ENCODE data around the gene KXD1. TPM values are rescaled to one million over a fixed set of nuclear protein-coding genes. Genes with fewer than 3 reads are reported as not detected.

KXD1 gene
- total RNA-seq, 4 donors from 2014 or later = 30.3 to 113 (median 82.5) TPM

- no peak overlapping the region for H3K27ac ChIP-seq
- TF ChIP-seq CTCF (IDR thresholded peaks at IDR 0.05) = no peak
- no peak for TF ChIP-seq POLR2A (IDR thresholded peaks at IDR 0.05)
- intact Hi-C loops (cut with DNase I; ENCODE audit: low total_unique reads) = no loop called here
- H3K4me1 ChIP-seq = peaks cover 0 to 19% of the 10 kb centered on the region in 2 donors
- no peak for DNase-seq
- peaks cover 36 to 42% of the 10 kb centered on the region in 2 donors for H3K27me3 ChIP-seq
- H3K9me3 ChIP-seq = no peaks in the 10 kb centered on the region
- H3K36me3 ChIP-seq = no peaks in the 10 kb centered on the region
- H3K4me3 ChIP-seq = no peak overlapping the region
Measured at GRCh38 chr19:18605546-18606280, 48.0 kb downstream of the KXD1 start.

GRCh38 chr19:18606281-18607225 is 48.9 kb downstream of the KXD1 start, which contains the start of gene CRLF1:
Gene CRLF1 (minus strand): TSS chr19:18606799. CDS start chr19:18606656, 143 bp downstream.
- intact Hi-C loops (cut with DNase I; ENCODE audit: low total_unique reads) = no loop called here

GRCh38 chr19:18607226-18608101 is 49.8 kb downstream of the KXD1 start:
- Histone ChIP-seq H3K4me1 (peaks cover 0 to 30% of the 10 kb centered on the region in 2 donors), H3K4me3 (no peak overlapping the region), H3K27me3 (peaks cover 51 to 53% of the 10 kb centered on the region in 2 donors), H3K36me3 (no peaks in the 10 kb centered on the region), H3K9me3 (no peaks in the 10 kb centered on the region), H3K27ac (no peak overlapping the region)
- intact Hi-C loops (cut with DNase I; ENCODE audit: low total_unique reads) = no loop called here
- no peak for DNase-seq
- TF ChIP-seq POLR2A (IDR thresholded peaks at IDR 0.05) = no peak
- TF ChIP-seq CTCF (IDR thresholded peaks at IDR 0.05) = no peak

More at GRCh38 chr19:18606281-18607225, 48.9 kb downstream of the KXD1 start, which contains the start of gene CRLF1:
- Histone ChIP-seq H3K4me1 (peaks cover 0 to 21% of the 10 kb centered on the region in 2 donors), H3K9me3 (no peaks in the 10 kb centered on the region), H3K27ac (no peak within 1 kb of the TSS), H3K27me3 (peaks cover 42 to 47% of the 10 kb centered on the region in 2 donors), H3K36me3 (no peaks in the 10 kb centered on the region), H3K4me3 (no peak within 1 kb of the TSS)
- TF ChIP-seq POLR2A (IDR thresholded peaks at IDR 0.05) (no peak), CTCF (IDR thresholded peaks at IDR 0.05) (no peak)
- DNase-seq = no peak

GRCh38 chr19:18608102-18608804 is 50.6 kb downstream of the KXD1 start:
- H3K27me3 ChIP-seq = peaks cover 52 to 53% of the 10 kb centered on the region in 2 donors
- H3K4me1 ChIP-seq = peaks cover 0 to 31% of the 10 kb centered on the region in 2 donors
- intact Hi-C loops (cut with DNase I; ENCODE audit: low total_unique reads) = no loop called here
- no peak for DNase-seq
- no peaks in the 10 kb centered on the region for H3K36me3 ChIP-seq
- no peak overlapping the region for H3K27ac ChIP-seq
- H3K4me3 ChIP-seq = no peak overlapping the region
- no peaks in the 10 kb centered on the region for H3K9me3 ChIP-seq
- TF ChIP-seq POLR2A (IDR thresholded peaks at IDR 0.05) (no peak), CTCF (IDR thresholded peaks at IDR 0.05) (no peak)

Data from uterus (tissue), 4 donors.